RPMI7951 (cell line): ENCODE measurements around the gene INO80C. TPM values are rescaled to one million over a fixed set of nuclear protein-coding genes. Genes with fewer than 3 reads are reported as not detected.
A peak's percentile ranks its signal among the peaks of the same experiment; 100 is the strongest.
"Not testable (repeated sequence)": the region's sequence is repeated elsewhere in the genome, so short reads cannot be mapped to it uniquely, and the experiment has no call there.

Experiments used
- DNase-seq: peaks from one replicate; pipeline ENCODE4 v3.0.0-alpha.2; 2012; ENCODE audit warnings: low read depth
- total RNA-seq: library from RNA; depleted of rRNA; stranded (reverse); fragments of >200 nt; shearing (Covaris generic); gene quantifications from 2 replicates; pipeline ENCODE4 v1.2.3, GENCODE V29; 2014

The INO80C gene
- total RNA-seq, 1 experiment from 2014 or later, result 1.7 TPM

- not testable (repeated sequence) for DNase-seq
These were observed 8.5 kb downstream of the INO80C start for GRCh38 chr18:35489281-35489680.

GRCh38 chr18:35488396-35488795 is 9.4 kb downstream of the INO80C start:
- DNase-seq, result not testable (repeated sequence)

GRCh38 chr18:35487525-35487924 is 10.2 kb downstream of the INO80C start:
- not testable (repeated sequence) for DNase-seq

- no peak for DNase-seq
These were observed 11.9 kb downstream of the INO80C start for GRCh38 chr18:35485852-35486251.

- DNase-seq, result no peak
These were observed 13.7 kb downstream of the INO80C start for GRCh38 chr18:35484034-35484433.

- no peak for DNase-seq
These were observed 15.8 kb downstream of the INO80C start for GRCh38 chr18:35481960-35482366.

GRCh38 chr18:35479911-35480586 is 17.7 kb downstream of the INO80C start:
- DNase-seq, result no peak

- DNase-seq, result peak; percentile 84
These were observed 19.0 kb downstream of the INO80C start for GRCh38 chr18:35478520-35479435.

- DNase-seq, result no peak
These were observed 19.8 kb downstream of the INO80C start for GRCh38 chr18:35477974-35478373.

- no peak for DNase-seq
These were observed 20.3 kb downstream of the INO80C start for GRCh38 chr18:35477497-35477896.

GRCh38 chr18:35474884-35475283 is 22.9 kb downstream of the INO80C start:
- DNase-seq, result no peak

GRCh38 chr18:35473562-35473961 is 24.2 kb downstream of the INO80C start:
- DNase-seq, result no peak

- no peak for DNase-seq
These were observed 27.3 kb downstream of the INO80C start for GRCh38 chr18:35470435-35470834.

GRCh38 chr18:35469725-35470124 is 28.0 kb downstream of the INO80C start:
- no peak for DNase-seq

- no peak for DNase-seq
These were observed 29.0 kb downstream of the INO80C start for GRCh38 chr18:35468711-35469110.

GRCh38 chr18:35467624-35468016 is 30.1 kb downstream of the INO80C start:
- no peak for DNase-seq

GRCh38 chr18:35466815-35467623 is 30.7 kb downstream of the INO80C start:
- no peak for DNase-seq

- DNase-seq, result no peak
These were observed 31.4 kb downstream of the INO80C start for GRCh38 chr18:35466334-35466733.

- no peak for DNase-seq
These were observed 32.4 kb downstream of the INO80C start for GRCh38 chr18:35465329-35465728.

- no peak for DNase-seq
These were observed 32.9 kb downstream of the INO80C start for GRCh38 chr18:35464831-35465279.

- DNase-seq, result no peak
These were observed 33.9 kb downstream of the INO80C start for GRCh38 chr18:35463827-35464226.

- DNase-seq, result peak; percentile 81
These were observed 34.7 kb downstream of the INO80C start for GRCh38 chr18:35463050-35463449.
